NT2/D1 (cell line): ENCODE data around the gene TPPP2.

Experiments
- DNase-seq: peaks from one replicate; pipeline ENCODE4 v3.0.0-alpha.2; 2011; ENCODE audit warnings: low read depth, low spot score
- H3K27me3 ChIP-seq: 2 replicates; pipeline ENCODE4 v1.6.0; 2011; ENCODE audit warnings: mild to moderate bottlenecking; ENCODE audit not compliant: insufficient read length, insufficient read depth
- H3K36me3 ChIP-seq: 2 replicates; pipeline ENCODE4 v1.6.1; 2011; ENCODE audit warnings: mild to moderate bottlenecking, low read length, mixed read lengths; ENCODE audit not compliant: insufficient read depth, insufficient read length
- H3K4me1 ChIP-seq: 2 replicates; pipeline ENCODE4 v1.5.1; 2011; ENCODE audit not compliant: insufficient read depth, insufficient read length
- H3K4me3 ChIP-seq: 2 replicates; pipeline ENCODE4 v1.5.1; 2011; ENCODE audit warnings: low read depth; ENCODE audit not compliant: insufficient read length
- H3K9ac ChIP-seq: 2 replicates; pipeline ENCODE4 v1.6.0; 2011; ENCODE audit warnings: low read depth; ENCODE audit not compliant: insufficient read length
- H3K9me3 ChIP-seq: 2 replicates; pipeline ENCODE4 v1.5.1; 2011; ENCODE audit warnings: mild to moderate bottlenecking, low read length; ENCODE audit not compliant: insufficient read depth
- SUZ12 ChIP-seq: IDR thresholded peaks from 2 replicates; pipeline ENCODE4 v1.6.1; 2011; ENCODE audit not compliant: insufficient read length, insufficient read depth; ENCODE audit errors: extremely low read depth
- YY1 ChIP-seq: IDR thresholded peaks from 2 replicates; pipeline ENCODE4 v1.6.1; 2011; ENCODE audit not compliant: insufficient read length, insufficient read depth
- ZNF274 ChIP-seq: IDR thresholded peaks from 2 replicates; pipeline ENCODE4 v1.6.1; 2011; ENCODE audit warnings: mild to moderate bottlenecking, low read depth, low read length

TPPP2 gene

GRCh38 chr14:21068521-21069387 is 38.7 kb downstream of the TPPP2 start:
- H3K4me1 ChIP-seq: peaks cover 3% of the 10 kb centered on the region
- TF ChIP-seq SUZ12: no peak
- no peak for TF ChIP-seq ZNF274
- no peak for TF ChIP-seq YY1
- peaks cover 13% of the 10 kb centered on the region for H3K36me3 ChIP-seq
- peak overlapping the region; percentile 23 for H3K4me3 ChIP-seq
- H3K27me3 ChIP-seq: no peaks in the 10 kb centered on the region
- no peak for DNase-seq
- no peaks in the 10 kb centered on the region for H3K9me3 ChIP-seq
- H3K9ac ChIP-seq: peak overlapping the region; percentile 88

- H3K9ac ChIP-seq: peak overlapping the region; percentile 88
Observed at GRCh38 chr14:21069388-21070082, 39.5 kb downstream of the TPPP2 start.

DNA sequence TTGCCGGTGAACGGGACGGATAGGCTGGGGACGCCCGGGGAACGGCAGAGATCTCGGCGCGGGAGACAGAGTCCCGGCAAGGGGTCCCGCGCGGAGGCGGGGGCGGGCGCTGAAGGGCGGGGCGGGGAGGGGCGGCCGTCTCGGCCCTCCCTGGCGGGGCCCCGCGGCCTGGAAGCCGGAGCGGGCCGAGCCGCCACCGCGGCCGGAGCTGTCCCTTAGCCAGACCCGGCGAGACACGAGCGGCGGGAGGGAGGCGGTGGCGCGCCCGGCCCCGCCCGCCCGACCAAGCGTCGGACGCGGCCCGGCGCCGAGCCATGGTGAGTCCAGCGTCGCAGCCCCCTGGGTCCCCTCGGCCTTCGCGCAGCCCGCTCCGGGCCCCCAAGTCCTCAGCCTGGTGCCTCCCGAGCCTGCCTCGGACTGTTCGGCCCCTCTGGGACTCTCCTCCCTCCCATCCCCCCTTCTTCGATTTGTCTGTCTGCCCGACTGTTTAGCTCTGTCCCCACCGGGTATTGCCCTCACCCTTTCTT is 40.1 kb downstream of the TPPP2 start, which contains the start of gene ARHGEF40:
TSS of gene ARHGEF40 (plus strand) at position 222 of the 527 bp plus-strand sequence. CDS start at position 315, 93 bp downstream.
- Histone ChIP-seq H3K9me3 (no peaks in the 10 kb centered on the region), H3K9ac (peak within 1 kb of the TSS; percentile 92), H3K27me3 (no peaks in the 10 kb centered on the region), H3K36me3 (peaks cover 27% of the 10 kb centered on the region), H3K4me1 (peaks cover 3% of the 10 kb centered on the region), H3K4me3 (peak within 1 kb of the TSS; percentile 63)
- TF ChIP-seq YY1: no peak
- no peak for TF ChIP-seq SUZ12
- no peak for TF ChIP-seq ZNF274
- DNase-seq: no peak

More at GRCh38 chr14:21069388-21070082, 39.5 kb downstream of the TPPP2 start:
- no peak for DNase-seq
- Histone ChIP-seq H3K4me3 (peak overlapping the region; percentile 23), H3K9me3 (no peaks in the 10 kb centered on the region), H3K27me3 (no peaks in the 10 kb centered on the region), H3K36me3 (peaks cover 20% of the 10 kb centered on the region), H3K4me1 (peaks cover 3% of the 10 kb centered on the region)
- no peak for TF ChIP-seq SUZ12
- TF ChIP-seq YY1: no peak

DNA sequence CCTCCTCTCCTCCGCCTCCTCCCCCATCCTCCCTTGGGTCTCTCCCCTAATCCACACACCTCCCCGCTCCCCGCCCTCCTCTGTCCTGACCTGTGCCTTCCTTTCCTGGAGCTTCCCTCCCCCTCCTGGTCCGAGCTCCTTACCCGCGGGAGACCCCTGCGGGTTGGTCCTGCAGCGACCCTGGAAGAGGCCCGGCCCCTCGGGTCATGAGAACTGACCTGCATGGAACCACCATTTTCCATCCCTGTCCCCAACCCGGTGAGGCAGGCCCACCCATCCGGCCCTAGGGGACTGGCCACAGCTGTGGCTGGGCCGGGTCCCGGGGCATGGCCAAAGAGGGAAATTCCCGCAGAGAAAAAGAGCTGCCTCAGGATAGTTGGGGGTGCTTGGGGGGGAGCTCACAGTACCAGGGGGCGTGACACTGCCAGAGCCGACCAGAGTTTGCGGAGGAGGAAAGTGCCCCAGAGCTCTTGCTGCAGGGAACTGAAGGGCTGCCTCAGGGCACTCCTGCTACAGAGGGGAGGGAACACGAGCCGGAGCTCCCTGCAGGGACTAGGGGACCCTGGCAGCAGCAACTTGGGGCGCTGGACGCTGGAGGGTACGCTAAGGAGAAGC is 40.7 kb downstream of the TPPP2 start:
- H3K27me3 ChIP-seq: no peaks in the 10 kb centered on the region
- no peaks in the 10 kb centered on the region for H3K9me3 ChIP-seq
- H3K4me1 ChIP-seq: peaks cover 3% of the 10 kb centered on the region
- H3K4me3 ChIP-seq: peak overlapping the region; percentile 63
- DNase-seq: no peak
- no peak for TF ChIP-seq ZNF274
- TF ChIP-seq SUZ12: no peak
- TF ChIP-seq YY1: no peak
- peaks cover 32% of the 10 kb centered on the region for H3K36me3 ChIP-seq
- H3K9ac ChIP-seq: peak overlapping the region; percentile 92

DNA sequence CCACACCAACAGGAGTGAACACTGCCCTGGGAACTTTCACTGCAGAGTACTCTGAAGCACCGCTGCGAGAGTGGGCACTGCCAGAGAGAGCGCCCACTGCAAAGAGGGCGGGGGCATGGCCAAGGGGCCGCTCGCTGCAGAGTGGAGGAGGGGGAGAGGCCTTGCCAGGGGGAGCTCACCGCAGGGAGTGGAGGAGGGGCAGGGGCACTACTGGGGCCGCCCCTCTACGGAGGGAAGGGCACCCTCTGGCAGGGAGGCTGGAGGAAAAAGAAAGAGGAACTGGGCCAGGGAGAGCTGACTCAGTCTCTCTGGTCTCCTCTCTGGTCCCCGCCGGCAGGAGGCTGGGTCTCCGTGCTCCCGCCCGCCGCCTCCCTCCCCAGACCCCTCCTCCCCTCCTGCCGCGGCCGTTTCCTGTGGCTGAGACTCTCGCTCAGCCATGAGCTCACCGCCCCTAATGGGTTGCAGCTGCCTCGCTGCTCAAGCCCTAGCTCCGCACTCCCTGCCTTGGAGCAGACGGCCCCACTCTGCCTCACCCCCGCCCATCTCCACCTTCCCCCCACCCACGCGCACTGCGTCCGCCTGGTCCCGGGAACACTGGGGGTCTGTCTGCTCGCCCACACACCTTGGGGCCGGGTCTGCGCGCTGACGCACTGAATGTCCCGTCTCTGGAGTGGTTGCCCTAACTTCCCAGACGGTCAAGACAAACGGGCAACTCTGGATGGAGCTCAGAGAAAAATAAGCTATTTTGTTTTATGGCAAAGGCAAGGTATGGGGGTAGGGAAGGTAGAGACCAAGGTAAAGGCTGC is 41.4 kb downstream of the TPPP2 start:
- Histone ChIP-seq H3K9me3 (no peaks in the 10 kb centered on the region), H3K4me3 (peak overlapping the region; percentile 63), H3K27me3 (no peaks in the 10 kb centered on the region), H3K36me3 (peaks cover 39% of the 10 kb centered on the region), H3K9ac (peak overlapping the region; percentile 92), H3K4me1 (peaks cover 3% of the 10 kb centered on the region)
- TF ChIP-seq YY1: no peak
- TF ChIP-seq ZNF274: no peak
- TF ChIP-seq SUZ12: no peak
- DNase-seq: peak; percentile 76

DNA sequence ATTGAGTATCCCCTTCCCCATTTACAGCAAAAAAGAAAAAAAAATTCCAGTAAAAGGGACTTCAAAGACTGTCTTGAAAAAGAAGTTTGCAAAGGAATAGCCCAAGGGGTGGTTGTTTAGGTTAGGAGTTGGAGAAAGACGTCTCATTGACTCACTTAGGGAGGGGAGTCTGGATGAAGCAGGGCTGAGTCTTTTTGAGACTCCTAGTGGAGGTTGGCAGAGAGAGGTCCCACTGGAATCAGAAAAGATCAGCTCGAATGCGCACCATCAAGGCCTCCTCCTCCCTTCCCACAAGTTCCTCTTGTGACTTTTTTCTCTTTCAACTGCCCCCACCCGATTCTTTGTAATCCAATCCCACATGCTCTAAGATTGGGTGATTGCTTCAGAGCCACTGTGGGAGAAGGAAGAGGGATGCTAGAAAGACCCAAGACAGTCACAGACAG is 42.0 kb downstream of the TPPP2 start:
- Histone ChIP-seq H3K4me1 (peaks cover 3% of the 10 kb centered on the region), H3K27me3 (no peaks in the 10 kb centered on the region), H3K9me3 (no peaks in the 10 kb centered on the region), H3K36me3 (peaks cover 46% of the 10 kb centered on the region), H3K4me3 (peak overlapping the region; percentile 63), H3K9ac (peak overlapping the region; percentile 72)
- TF ChIP-seq YY1 (no peak), ZNF274 (no peak), SUZ12 (no peak)
- no peak for DNase-seq
